Measurements from ENCODE around the gene ZNF776.
"Not testable (repeated sequence)": the region's sequence is repeated elsewhere in the genome, so short reads cannot be mapped to it uniquely, and the experiment has no call there.

Gene ZNF776

GRCh38 chr19:57746580-57747471, at the start of gene ZNF776:
TSS of gene ZNF776 (plus strand) at chr19:57746815. CDS start at chr19:57747059, 244 bp downstream.
- Histone ChIP-seq H3K27ac (ENCODE audit: low read depth, low read length) (peak within 1 kb of the TSS; percentile 76), H3K9ac (ENCODE audit: low read length) (peak within 1 kb of the TSS; percentile 83), H3K4me3 (ENCODE audit: low read depth in 1 of 2, low read length in 2 of 2) (peak within 1 kb of the TSS; percentile 63 to 81), H3K4me1 (ENCODE audit: insufficient read depth, low read length) (peaks cover 15% of the 10 kb centered on the region), H3K9me3 (ENCODE audit: low read length) (peaks cover 35% of the 10 kb centered on the region), H3K27me3 (ENCODE audit: control insufficient read depth in 1 of 2, insufficient read depth in 2 of 2, low read length in 2 of 2) (no peaks in the 10 kb centered on the region), H3K36me3 (ENCODE audit: insufficient read depth, low read length) (peaks cover 36% of the 10 kb centered on the region)

DNA sequence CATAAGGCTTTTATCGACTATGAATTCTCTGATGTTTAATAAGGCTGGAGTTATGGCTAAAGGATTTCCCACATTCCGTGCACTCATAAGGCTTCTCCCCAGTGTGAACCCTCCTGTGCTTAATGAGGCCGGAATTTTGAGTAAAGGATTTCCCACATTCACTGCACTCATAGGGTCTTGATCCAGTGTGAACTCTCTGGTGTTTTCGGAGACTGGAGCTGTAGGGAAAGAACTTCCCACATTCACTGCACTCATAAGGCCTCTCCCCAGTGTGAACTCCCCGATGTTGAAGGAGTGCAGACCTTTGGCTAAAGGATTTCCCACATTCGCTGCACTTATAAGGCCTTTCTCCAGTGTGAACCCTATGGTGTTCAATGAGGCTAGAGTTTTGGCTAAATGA, 45.0 kb upstream of the ZNF776 start:
- Histone ChIP-seq H3K4me3 (ENCODE audit: low read depth in 1 of 2, low read length in 2 of 2) (no peak overlapping the region), H3K27me3 (ENCODE audit: control insufficient read depth in 1 of 2, insufficient read depth in 2 of 2, low read length in 2 of 2) (no peaks in the 10 kb centered on the region), H3K9me3 (ENCODE audit: low read length) (peaks cover 39% of the 10 kb centered on the region), H3K36me3 (ENCODE audit: insufficient read depth, low read length) (peaks cover 33% of the 10 kb centered on the region), H3K4me1 (ENCODE audit: insufficient read depth, low read length) (no peaks in the 10 kb centered on the region), H3K27ac (ENCODE audit: low read depth, low read length) (no peak overlapping the region), H3K9ac (ENCODE audit: low read length) (no peak overlapping the region)

- Histone ChIP-seq H3K36me3 (ENCODE audit: insufficient read depth, low read length) (peaks cover 22% of the 10 kb centered on the region), H3K9me3 (ENCODE audit: low read length) (peaks cover 31% of the 10 kb centered on the region), H3K4me3 (ENCODE audit: low read depth in 1 of 2, low read length in 2 of 2) (peak overlapping the region in 1 of 2 donors; percentile 77)
Measured at GRCh38 chr19:57706346-57706745, 40.3 kb upstream of the ZNF776 start.

GRCh38 chr19:57708641-57709361, 37.8 kb upstream of the ZNF776 start, which contains the start of gene ZNF154:
TSS of gene ZNF154 (minus strand) at chr19:57709204. CDS start at chr19:57708971, 233 bp downstream.
- Histone ChIP-seq H3K9ac (ENCODE audit: low read length) (peak within 1 kb of the TSS; percentile 61), H3K4me3 (ENCODE audit: low read depth in 1 of 2, low read length in 2 of 2) (peak within 1 kb of the TSS; percentile 64 to 77), H3K27me3 (ENCODE audit: control insufficient read depth in 1 of 2, insufficient read depth in 2 of 2, low read length in 2 of 2) (no peaks in the 10 kb centered on the region), H3K27ac (ENCODE audit: low read depth, low read length) (peak within 1 kb of the TSS; percentile 77), H3K4me1 (ENCODE audit: insufficient read depth, low read length) (no peaks in the 10 kb centered on the region), H3K9me3 (ENCODE audit: low read length) (peaks cover 11% of the 10 kb centered on the region), H3K36me3 (ENCODE audit: insufficient read depth, low read length) (peaks cover 4% of the 10 kb centered on the region)

More at GRCh38 chr19:57706346-57706745, 40.3 kb upstream of the ZNF776 start:
- Histone ChIP-seq H3K27me3 (ENCODE audit: control insufficient read depth in 1 of 2, insufficient read depth in 2 of 2, low read length in 2 of 2) (no peaks in the 10 kb centered on the region), H3K9ac (ENCODE audit: low read length) (no peak overlapping the region), H3K27ac (ENCODE audit: low read depth, low read length) (no peak overlapping the region), H3K4me1 (ENCODE audit: insufficient read depth, low read length) (no peaks in the 10 kb centered on the region)

GRCh38 chr19:57709616-57710015, 37.0 kb upstream of the ZNF776 start:
- peak overlapping the region; percentile 8 for H3K27ac ChIP-seq (ENCODE audit: low read depth, low read length)
- H3K9me3 ChIP-seq (ENCODE audit: low read length): peaks cover 9% of the 10 kb centered on the region
- H3K36me3 ChIP-seq (ENCODE audit: insufficient read depth, low read length): peaks cover 1% of the 10 kb centered on the region
- H3K9ac ChIP-seq (ENCODE audit: low read length): no peak overlapping the region
- H3K27me3 ChIP-seq (ENCODE audit: control insufficient read depth in 1 of 2, insufficient read depth in 2 of 2, low read length in 2 of 2): no peaks in the 10 kb centered on the region
- H3K4me3 ChIP-seq (ENCODE audit: low read depth in 1 of 2, low read length in 2 of 2): peak overlapping the region in 1 of 2 donors; percentile 77
- no peaks in the 10 kb centered on the region for H3K4me1 ChIP-seq (ENCODE audit: insufficient read depth, low read length)

- Histone ChIP-seq H3K9me3 (ENCODE audit: low read length) (peaks cover 1% of the 10 kb centered on the region), H3K36me3 (ENCODE audit: insufficient read depth, low read length) (no peaks in the 10 kb centered on the region), H3K4me1 (ENCODE audit: insufficient read depth, low read length) (no peaks in the 10 kb centered on the region), H3K4me3 (ENCODE audit: low read depth in 1 of 2, low read length in 2 of 2) (no peak overlapping the region), H3K9ac (ENCODE audit: low read length) (no peak overlapping the region), H3K27me3 (ENCODE audit: control insufficient read depth in 1 of 2, insufficient read depth in 2 of 2, low read length in 2 of 2) (no peaks in the 10 kb centered on the region), H3K27ac (ENCODE audit: low read depth, low read length) (no peak overlapping the region)
Measured at GRCh38 chr19:57712222-57712621, 34.4 kb upstream of the ZNF776 start.

GRCh38 chr19:57719424-57719823, 27.2 kb upstream of the ZNF776 start:
- H3K27ac ChIP-seq (ENCODE audit: low read depth, low read length): no peak overlapping the region
- no peaks in the 10 kb centered on the region for H3K4me1 ChIP-seq (ENCODE audit: insufficient read depth, low read length)
- H3K9ac ChIP-seq (ENCODE audit: low read length): no peak overlapping the region
- H3K9me3 ChIP-seq (ENCODE audit: low read length): peaks cover 46% of the 10 kb centered on the region
- peaks cover 43% of the 10 kb centered on the region for H3K36me3 ChIP-seq (ENCODE audit: insufficient read depth, low read length)
- H3K4me3 ChIP-seq (ENCODE audit: low read depth in 1 of 2, low read length in 2 of 2): peak overlapping the region in 1 of 2 donors; percentile 21
- no peaks in the 10 kb centered on the region for H3K27me3 ChIP-seq (ENCODE audit: control insufficient read depth in 1 of 2, insufficient read depth in 2 of 2, low read length in 2 of 2)

GRCh38 chr19:57719901-57720519, 26.6 kb upstream of the ZNF776 start:
- Histone ChIP-seq H3K27ac (ENCODE audit: low read depth, low read length) (no peak overlapping the region), H3K4me3 (ENCODE audit: low read depth in 1 of 2, low read length in 2 of 2) (peak overlapping the region in 1 of 2 donors; percentile 21), H3K4me1 (ENCODE audit: insufficient read depth, low read length) (no peaks in the 10 kb centered on the region), H3K27me3 (ENCODE audit: control insufficient read depth in 1 of 2, insufficient read depth in 2 of 2, low read length in 2 of 2) (no peaks in the 10 kb centered on the region), H3K9ac (ENCODE audit: low read length) (no peak overlapping the region), H3K9me3 (ENCODE audit: low read length) (peaks cover 50% of the 10 kb centered on the region), H3K36me3 (ENCODE audit: insufficient read depth, low read length) (peaks cover 43% of the 10 kb centered on the region)

DNA sequence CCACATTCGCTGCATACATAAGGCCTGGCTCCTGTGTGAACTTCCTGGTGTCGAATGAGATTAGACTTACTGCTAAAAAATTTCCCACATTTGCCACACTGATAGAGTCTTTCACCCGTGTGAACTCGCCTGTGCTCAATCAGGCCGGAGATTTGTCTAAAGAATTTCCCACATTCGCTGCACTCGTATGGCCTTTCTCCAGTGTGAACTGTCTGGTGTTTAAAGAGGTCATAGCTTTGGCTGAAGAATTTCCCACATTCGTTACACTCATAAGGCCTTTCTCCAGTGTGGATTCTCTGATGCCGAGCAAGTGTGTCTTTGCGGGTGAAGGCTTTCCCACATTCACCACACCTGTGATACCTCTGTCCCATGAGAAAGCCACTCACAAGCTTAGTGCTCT, 25.7 kb upstream of the ZNF776 start:
- H3K27ac ChIP-seq (ENCODE audit: low read depth, low read length): no peak overlapping the region
- peak overlapping the region in 1 of 2 donors; percentile 21 for H3K4me3 ChIP-seq (ENCODE audit: low read depth in 1 of 2, low read length in 2 of 2)
- peaks cover 43% of the 10 kb centered on the region for H3K36me3 ChIP-seq (ENCODE audit: insufficient read depth, low read length)
- no peaks in the 10 kb centered on the region for H3K27me3 ChIP-seq (ENCODE audit: control insufficient read depth in 1 of 2, insufficient read depth in 2 of 2, low read length in 2 of 2)
- no peaks in the 10 kb centered on the region for H3K4me1 ChIP-seq (ENCODE audit: insufficient read depth, low read length)
- H3K9me3 ChIP-seq (ENCODE audit: low read length): peaks cover 50% of the 10 kb centered on the region
- H3K9ac ChIP-seq (ENCODE audit: low read length): no peak overlapping the region

- H3K36me3 ChIP-seq (ENCODE audit: insufficient read depth, low read length); H3K27me3 ChIP-seq (ENCODE audit: control insufficient read depth in 1 of 2, insufficient read depth in 2 of 2, low read length in 2 of 2); H3K4me1 ChIP-seq (ENCODE audit: insufficient read depth, low read length); H3K4me3 ChIP-seq (ENCODE audit: low read depth in 1 of 2, low read length in 2 of 2); H3K9me3 ChIP-seq (ENCODE audit: low read length); H3K27ac ChIP-seq (ENCODE audit: low read depth, low read length); H3K9ac ChIP-seq (ENCODE audit: low read length): not testable (repeated sequence)
Measured at GRCh38 chr19:57738320-57738719, 8.3 kb upstream of the ZNF776 start.

DNA sequence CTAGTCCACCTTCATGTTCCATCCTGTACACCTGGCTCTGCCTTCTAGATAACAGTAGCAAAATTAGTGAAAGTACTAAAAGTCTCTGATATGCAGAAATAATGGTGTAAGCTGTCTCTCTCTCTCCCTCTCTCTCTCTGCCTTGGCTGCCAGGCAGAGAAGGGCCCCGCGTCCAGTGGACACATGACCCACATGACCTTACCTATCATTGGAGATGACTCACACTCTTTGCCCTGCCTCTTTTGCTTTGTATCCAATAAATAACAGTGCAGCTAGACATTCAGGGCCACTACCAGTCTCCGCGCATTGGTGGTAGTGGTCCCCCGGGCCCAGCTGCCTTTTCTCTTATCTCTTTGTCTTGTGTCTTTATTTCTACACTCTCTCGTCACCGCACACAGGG, 7.8 kb upstream of the ZNF776 start:
- not testable (repeated sequence) for H3K4me3 ChIP-seq (ENCODE audit: low read depth in 1 of 2, low read length in 2 of 2); H3K36me3 ChIP-seq (ENCODE audit: insufficient read depth, low read length)

More for the DNA sequence above, 7.8 kb upstream of the ZNF776 start:
- not testable (repeated sequence) for H3K27ac ChIP-seq (ENCODE audit: low read depth, low read length); H3K27me3 ChIP-seq (ENCODE audit: control insufficient read depth in 1 of 2, insufficient read depth in 2 of 2, low read length in 2 of 2); H3K4me1 ChIP-seq (ENCODE audit: insufficient read depth, low read length); H3K9me3 ChIP-seq (ENCODE audit: low read length); H3K9ac ChIP-seq (ENCODE audit: low read length)

Data from muscle layer of colon (tissue), 2 donors.